ENCODE measurements around the gene WNT9B. TPM values are rescaled to one million over a fixed set of nuclear protein-coding genes. Genes with fewer than 3 reads are reported as not detected.

WNT9B gene
- total and polyA plus RNA-seq, 2 of the 13 experiments (the other 11 are each of a cell fraction or from before 2014, with no cell fraction given): not detected

GRCh38 chr17:46847204-46848191 is 3.9 kb upstream of the WNT9B start (continued):
- no peak for TF ChIP-seq ZBTB40 (IDR thresholded peaks at IDR 0.05)
- TF ChIP-seq ZBTB40 (CRISPR knock-in tag; IDR thresholded peaks at IDR 0.05): no peak
- TF ChIP-seq CAMTA2 (CRISPR knock-in tag; IDR thresholded peaks at IDR 0.05; ENCODE audit: borderline replicate concordance): no peak
- peak; percentile 89 for TF ChIP-seq ZNF629 (CRISPR knock-in tag; conservative IDR thresholded peaks at IDR 0.05)
- TF ChIP-seq KDM5B (CRISPR knock-in tag; IDR thresholded peaks at IDR 0.05; ENCODE audit: borderline replicate concordance): no peak
- no peak for TF ChIP-seq KLF12 (CRISPR knock-in tag; IDR thresholded peaks at IDR 0.05; ENCODE audit: borderline replicate concordance)
- TF ChIP-seq MED1 (CRISPR knock-in tag; IDR thresholded peaks at IDR 0.05): 0 out of 2 replicates have a peak, but pooled peaks have one; percentile 28
- no peak for TF ChIP-seq NFE2 (CRISPR knock-in tag; IDR thresholded peaks at IDR 0.05)
- TF ChIP-seq, protein P1, sequence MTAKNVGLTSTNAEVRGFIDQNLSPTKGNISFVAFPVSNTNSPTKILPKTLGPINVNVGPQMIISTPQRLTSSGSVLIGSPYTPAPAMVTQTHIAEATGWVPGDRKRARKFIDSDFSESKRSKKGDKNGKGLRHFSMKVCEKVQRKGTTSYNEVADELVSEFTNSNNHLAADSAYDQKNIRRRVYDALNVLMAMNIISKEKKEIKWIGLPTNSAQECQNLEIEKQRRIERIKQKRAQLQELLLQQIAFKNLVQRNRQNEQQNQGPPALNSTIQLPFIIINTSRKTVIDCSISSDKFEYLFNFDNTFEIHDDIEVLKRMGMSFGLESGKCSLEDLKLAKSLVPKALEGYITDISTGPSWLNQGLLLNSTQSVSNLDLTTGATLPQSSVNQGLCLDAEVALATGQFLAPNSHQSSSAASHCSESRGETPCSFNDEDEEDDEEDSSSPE (CRISPR knock-in tag; IDR thresholded peaks at IDR 0.05): no peak
- no peak for TF ChIP-seq ZNF446 (CRISPR knock-in tag; IDR thresholded peaks at IDR 0.05)
- peak; percentile 49; the same call in 1 of the 2 replicates for TF ChIP-seq RCOR2 (CRISPR knock-in tag; IDR thresholded peaks at IDR 0.05)
- TF ChIP-seq BCLAF1 (IDR thresholded peaks at IDR 0.05): no peak
- TF ChIP-seq CC2D1A (CRISPR knock-in tag; IDR thresholded peaks at IDR 0.05): no peak
- no peak for TF ChIP-seq ZNF549 (CRISPR knock-in tag; IDR thresholded peaks at IDR 0.05)
